Measurements from ENCODE around the gene M1AP. TPM values are rescaled to one million over a fixed set of nuclear protein-coding genes. Genes with fewer than 3 reads are reported as not detected.

Gene M1AP
- total RNA-seq, 1 donor from 2014 or later: 0.81 TPM

DNA sequence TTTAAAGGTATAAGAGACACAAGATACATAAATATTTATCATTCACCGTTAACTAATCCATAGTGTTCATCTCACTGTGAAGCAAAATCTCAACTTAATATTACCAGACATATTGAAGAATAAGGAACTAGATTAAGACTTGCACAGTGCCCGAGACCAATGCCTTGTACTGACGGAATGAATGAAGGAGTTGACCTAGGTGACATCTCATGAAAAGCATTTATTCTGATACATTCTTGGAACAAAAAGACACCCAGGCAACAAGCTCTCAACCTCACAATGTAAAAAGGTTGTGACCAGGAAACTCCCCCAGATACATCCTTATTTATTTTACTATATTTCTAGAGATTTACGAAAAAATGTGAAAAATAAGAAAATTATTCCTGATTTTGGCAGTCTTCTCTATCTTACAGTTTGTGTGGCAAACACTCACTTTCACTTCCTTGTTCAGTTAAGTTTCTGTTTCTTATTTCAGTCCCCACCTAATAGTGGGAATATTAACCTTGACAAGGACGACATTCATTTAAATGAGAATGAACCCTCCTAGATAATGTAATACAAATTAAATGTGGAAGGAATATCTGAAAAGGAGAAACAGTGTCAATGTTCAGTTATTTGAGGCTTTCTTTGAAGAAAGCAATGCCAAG is 28.4 kb downstream of the M1AP start:
- Mint-ChIP-seq H3K27me3 (ENCODE audit: unreplicated experiment) (peaks cover 2% of the 10 kb centered on the region), H3K9me3 (ENCODE audit: unreplicated experiment) (no peaks in the 10 kb centered on the region), H3K4me3 (ENCODE audit: unreplicated experiment) (no peak overlapping the region), H3K27ac (ENCODE audit: unreplicated experiment) (no peak overlapping the region), H3K4me1 (ENCODE audit: low read depth, unreplicated experiment) (peaks cover 2% of the 10 kb centered on the region), H3K36me3 (ENCODE audit: unreplicated experiment) (no peaks in the 10 kb centered on the region)
- no peak for DNase-seq
- TF ChIP-seq, protein P1, sequence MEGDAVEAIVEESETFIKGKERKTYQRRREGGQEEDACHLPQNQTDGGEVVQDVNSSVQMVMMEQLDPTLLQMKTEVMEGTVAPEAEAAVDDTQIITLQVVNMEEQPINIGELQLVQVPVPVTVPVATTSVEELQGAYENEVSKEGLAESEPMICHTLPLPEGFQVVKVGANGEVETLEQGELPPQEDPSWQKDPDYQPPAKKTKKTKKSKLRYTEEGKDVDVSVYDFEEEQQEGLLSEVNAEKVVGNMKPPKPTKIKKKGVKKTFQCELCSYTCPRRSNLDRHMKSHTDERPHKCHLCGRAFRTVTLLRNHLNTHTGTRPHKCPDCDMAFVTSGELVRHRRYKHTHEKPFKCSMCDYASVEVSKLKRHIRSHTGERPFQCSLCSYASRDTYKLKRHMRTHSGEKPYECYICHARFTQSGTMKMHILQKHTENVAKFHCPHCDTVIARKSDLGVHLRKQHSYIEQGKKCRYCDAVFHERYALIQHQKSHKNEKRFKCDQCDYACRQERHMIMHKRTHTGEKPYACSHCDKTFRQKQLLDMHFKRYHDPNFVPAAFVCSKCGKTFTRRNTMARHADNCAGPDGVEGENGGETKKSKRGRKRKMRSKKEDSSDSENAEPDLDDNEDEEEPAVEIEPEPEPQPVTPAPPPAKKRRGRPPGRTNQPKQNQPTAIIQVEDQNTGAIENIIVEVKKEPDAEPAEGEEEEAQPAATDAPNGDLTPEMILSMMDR (IDR thresholded peaks at IDR 0.05; ENCODE audit: partially characterized antibody, unreplicated experiment): no peak

DNA sequence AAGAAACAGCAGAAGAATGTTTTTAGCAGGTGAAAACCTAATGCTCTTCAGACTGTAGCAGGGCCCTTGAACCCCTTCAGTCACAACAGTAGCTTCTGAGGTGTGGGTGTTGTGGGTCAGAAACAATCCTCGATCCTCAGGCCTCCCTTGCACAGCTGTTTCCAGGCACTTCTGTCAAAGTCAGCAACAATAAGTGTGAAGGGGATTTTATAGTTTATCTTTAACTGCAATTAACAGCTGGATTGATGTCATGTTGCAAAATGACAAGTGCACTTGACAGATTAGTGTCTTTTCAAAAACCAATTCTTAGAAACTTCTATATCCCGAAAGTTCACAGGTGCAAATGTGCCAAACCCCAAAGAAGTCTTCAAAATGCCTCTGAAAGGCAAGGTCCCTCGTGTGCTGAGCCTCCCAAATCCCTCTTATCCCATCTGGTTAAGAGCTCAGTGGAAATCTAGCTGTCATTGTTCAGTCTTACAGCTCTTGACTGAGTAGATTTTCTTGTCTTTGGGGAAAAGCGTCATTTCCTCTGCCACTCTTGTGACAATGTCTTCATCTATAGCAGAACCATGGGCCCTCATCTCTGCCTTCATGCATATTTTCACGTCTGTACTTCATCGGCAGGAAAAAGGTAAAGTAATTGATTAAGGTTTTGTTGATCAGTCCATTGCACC is 29.6 kb downstream of the M1AP start:
- no peak overlapping the region for H3K27ac Mint-ChIP-seq (ENCODE audit: unreplicated experiment)
- no peaks in the 10 kb centered on the region for H3K36me3 Mint-ChIP-seq (ENCODE audit: unreplicated experiment)
- H3K9me3 Mint-ChIP-seq (ENCODE audit: unreplicated experiment): no peaks in the 10 kb centered on the region
- H3K27me3 Mint-ChIP-seq (ENCODE audit: unreplicated experiment): peaks cover 2% of the 10 kb centered on the region
- DNase-seq: no peak
- TF ChIP-seq, protein P1 (IDR thresholded peaks at IDR 0.05; ENCODE audit: partially characterized antibody, unreplicated experiment): no peak
- peaks cover 2% of the 10 kb centered on the region for H3K4me1 Mint-ChIP-seq (ENCODE audit: low read depth, unreplicated experiment)
- no peak overlapping the region for H3K4me3 Mint-ChIP-seq (ENCODE audit: unreplicated experiment)

DNA sequence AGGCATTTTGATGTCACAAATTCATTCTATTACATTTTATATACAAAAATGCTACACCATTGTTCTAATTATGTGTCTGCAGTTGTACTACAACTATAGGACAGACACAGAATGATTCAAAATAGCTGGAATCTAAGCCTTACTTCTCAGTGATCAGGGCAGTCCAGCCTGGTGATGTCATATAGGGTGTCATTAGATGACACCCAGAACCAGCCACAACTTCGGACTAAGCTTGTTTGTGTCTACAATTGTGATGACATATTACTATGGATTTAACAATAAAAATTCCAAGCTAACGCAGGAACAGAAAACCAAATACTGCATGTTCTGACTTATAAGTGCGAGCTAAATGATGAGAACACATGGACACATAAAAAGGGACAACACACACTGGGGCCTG is 31.0 kb downstream of the M1AP start:
- Mint-ChIP-seq H3K36me3 (ENCODE audit: unreplicated experiment) (no peaks in the 10 kb centered on the region), H3K4me1 (ENCODE audit: low read depth, unreplicated experiment) (peaks cover 2% of the 10 kb centered on the region), H3K4me3 (ENCODE audit: unreplicated experiment) (no peak overlapping the region), H3K27me3 (ENCODE audit: unreplicated experiment) (peaks cover 2% of the 10 kb centered on the region), H3K9me3 (ENCODE audit: unreplicated experiment) (peaks cover 2% of the 10 kb centered on the region), H3K27ac (ENCODE audit: unreplicated experiment) (no peak overlapping the region)
- no peak for DNase-seq
- TF ChIP-seq, protein P1 (IDR thresholded peaks at IDR 0.05; ENCODE audit: partially characterized antibody, unreplicated experiment): no peak

DNA sequence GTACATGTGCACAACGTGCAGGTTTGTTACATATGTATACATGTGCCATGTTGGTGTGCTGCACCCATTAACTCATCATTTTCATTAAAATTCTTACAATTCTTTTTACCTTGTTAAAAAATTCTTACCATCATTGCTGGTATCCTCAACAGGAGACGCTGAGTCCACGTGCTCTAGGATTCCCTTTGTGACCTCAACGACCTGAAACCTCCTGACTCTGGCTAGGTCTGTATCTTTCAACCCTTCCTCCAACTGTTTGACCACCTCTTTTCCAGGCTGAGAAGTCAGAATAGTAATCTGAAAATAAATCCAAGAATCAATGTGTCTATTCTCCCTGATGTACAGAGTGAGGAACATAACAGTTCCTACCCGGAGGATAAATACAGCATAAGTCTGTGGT is 41.2 kb downstream of the M1AP start:
- peaks cover 8% of the 10 kb centered on the region for H3K4me1 Mint-ChIP-seq (ENCODE audit: low read depth, unreplicated experiment)
- H3K36me3 Mint-ChIP-seq (ENCODE audit: unreplicated experiment): no peaks in the 10 kb centered on the region
- no peaks in the 10 kb centered on the region for H3K9me3 Mint-ChIP-seq (ENCODE audit: unreplicated experiment)
- no peak overlapping the region for H3K4me3 Mint-ChIP-seq (ENCODE audit: unreplicated experiment)
- TF ChIP-seq, protein P1 (IDR thresholded peaks at IDR 0.05; ENCODE audit: partially characterized antibody, unreplicated experiment): no peak
- no peaks in the 10 kb centered on the region for H3K27me3 Mint-ChIP-seq (ENCODE audit: unreplicated experiment)
- H3K27ac Mint-ChIP-seq (ENCODE audit: unreplicated experiment): no peak overlapping the region
- no peak for DNase-seq
